Endometrium (tissue), 2 donors: ENCODE results near the gene CNST.
A peak's percentile ranks its signal among the peaks of the same experiment; 100 is the strongest.
"Not testable (repeated sequence)": the region's sequence is repeated elsewhere in the genome, so short reads cannot be mapped to it uniquely, and the experiment has no call there.

ENCODE experiments used
- FAIRE-seq: peaks from 2 replicates; lab custom pipeline; 2012; peaks lifted over from hg19 to GRCh38; lab: Jason Lieb, UNC
- donor health status: control.
- donor health status: control.

CNST gene

DNA sequence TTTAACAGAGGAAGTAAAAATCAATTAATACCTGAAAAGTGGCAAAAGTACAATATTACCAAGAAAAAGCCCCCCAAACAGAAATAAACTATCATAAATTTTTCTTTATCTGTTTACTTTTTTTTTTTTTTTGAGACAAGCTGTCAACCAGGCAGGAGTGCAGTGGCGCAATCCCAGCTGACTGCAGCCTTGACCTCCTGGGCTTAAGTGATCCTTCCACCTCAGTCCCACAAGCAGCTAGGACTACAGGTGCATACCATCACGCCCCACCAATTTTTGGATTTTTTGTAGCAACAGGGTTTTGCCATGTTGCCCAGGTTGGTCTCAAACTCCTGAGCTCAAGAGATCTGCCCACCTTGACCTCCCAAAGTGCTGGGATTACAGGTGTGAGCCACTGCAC, 8.2 kb upstream of the CNST start:
- no peak for FAIRE-seq

DNA sequence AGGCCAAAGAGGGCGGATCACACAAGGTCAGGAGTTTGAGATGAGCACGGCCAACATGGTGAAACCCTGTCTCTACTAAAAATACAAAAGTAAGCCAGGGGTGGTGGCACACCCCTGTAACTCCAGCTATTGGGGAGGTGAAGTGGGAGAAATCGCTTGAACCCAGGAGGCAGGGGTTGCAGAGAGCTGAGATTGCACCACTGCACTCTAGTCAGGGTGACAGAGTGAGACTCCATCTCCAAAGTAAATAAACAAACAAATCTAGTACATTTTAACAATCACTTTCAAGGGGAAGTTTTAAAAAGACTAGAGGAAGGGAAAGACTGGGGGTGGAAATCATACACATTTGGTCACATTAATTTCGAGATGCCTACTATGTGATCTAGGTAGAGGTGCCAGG, 6.9 kb upstream of the CNST start:
- FAIRE-seq = no peak

GRCh38 chr1:246560833-246561232, 5.4 kb upstream of the CNST start:
- not testable (repeated sequence) for FAIRE-seq

DNA sequence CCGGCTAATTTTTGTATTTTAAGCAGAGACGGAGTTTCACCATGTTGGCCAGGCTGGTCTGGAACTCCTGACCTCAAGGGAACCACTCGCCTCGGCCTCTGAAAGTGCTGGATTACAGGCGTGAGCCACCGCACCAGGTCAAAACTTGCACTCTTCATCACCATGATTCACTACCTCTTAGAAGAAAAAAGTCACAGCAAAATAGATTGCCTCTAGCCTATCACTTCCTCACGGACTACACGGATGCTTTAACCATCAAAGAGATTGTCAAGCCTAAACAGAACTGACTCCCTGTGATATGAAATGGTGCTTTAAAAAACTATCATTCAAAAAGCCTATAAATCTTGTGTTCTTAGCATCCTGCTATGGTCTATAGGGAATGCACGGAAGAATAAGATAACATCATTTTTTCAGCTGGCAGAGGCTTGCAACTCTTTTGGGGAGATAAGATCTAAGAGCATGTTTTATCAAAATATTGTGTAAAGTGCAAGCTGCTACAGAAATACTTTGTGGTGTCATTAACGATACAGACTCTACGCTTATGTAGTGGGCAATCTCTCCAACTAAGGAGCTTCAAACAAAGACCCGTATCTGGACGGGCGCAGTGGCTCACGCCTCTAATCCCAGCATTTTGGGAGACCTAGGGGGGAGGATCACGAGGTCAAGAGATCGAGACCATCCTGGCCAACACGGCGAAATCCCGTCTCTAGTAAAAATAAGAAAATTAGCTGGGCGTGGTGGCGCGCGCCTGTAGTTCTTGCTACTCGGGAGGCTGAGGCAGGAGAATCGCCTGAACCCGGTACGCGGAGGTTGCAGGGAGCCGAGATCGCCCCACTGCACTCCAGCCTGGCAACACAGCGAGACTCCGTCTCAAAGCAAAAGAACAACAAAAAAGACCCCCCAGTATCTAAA, 1.2 kb upstream of the CNST start:
- FAIRE-seq = no peak

DNA sequence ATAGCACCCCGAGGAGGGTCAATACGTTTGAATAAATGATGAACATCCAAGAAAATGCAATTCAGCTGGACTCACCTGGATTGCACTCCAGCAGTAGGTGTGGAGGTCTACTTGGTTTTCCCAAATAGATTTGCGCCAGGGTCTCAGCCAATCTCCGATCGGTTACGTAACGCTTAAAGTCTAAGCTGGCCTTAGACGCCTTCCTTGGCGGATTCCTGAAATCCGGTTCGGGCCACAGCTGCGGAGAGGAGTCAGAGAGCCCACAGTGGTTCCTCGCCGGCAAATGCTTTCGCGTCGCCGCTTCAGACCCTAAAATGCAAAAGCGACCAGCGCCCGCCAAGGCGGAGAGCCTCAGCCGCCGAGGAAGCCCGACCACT, 517 bp upstream of the CNST start:
- FAIRE-seq = no peak

- FAIRE-seq = no peak
These were observed 773 bp downstream of the CNST start for GRCh38 chr1:246566813-246567645.

- no peak for FAIRE-seq
These were observed 1.5 kb downstream of the CNST start for GRCh38 chr1:246567646-246568235.

DNA sequence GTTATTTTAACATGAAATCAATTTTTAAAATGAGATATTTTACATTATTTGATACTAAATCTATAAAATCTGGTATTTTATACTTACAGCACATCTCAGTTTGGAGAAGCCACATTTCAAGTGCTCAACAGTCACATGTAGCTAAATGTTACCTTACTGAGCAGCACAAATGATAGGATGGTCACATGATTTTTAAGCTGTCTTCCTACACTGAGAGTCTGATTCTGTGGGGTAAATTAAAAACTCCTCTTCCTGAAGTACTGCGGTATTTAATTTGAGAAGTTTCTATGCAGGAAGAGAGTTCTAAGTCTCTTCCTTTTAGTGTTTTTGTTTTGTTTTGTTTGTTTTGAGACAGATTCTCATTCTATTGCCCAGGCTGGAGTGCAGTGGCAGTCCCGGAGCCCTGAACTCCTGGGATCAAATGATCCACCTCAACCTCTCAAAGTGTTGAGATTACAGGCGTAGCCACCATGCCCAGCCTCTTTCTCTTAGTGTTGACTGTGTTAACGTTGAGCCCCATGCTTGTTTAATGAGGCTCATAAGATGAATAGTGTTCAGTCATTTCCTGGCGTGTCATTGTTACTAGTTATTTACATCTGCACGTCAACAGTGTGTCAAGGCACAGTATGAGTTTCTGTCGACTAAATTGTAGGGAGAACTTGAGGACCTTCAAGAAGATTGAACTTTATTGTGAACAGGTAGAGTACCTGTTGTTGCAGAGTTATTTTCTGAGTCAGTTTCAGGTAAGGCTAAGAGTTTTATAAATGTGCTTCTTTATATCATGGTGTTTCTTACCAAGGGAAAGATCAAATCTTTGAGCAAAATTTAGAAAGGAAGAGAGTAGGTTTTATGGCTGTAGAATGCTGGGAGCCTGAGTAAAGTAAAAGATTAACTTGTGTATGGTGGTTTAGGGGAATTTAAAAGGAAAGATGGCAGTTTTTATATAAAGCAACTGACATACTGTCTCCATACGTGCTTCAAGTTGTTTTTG, 3.3 kb downstream of the CNST start:
- FAIRE-seq = no peak

GRCh38 chr1:246571309-246571708, 5.1 kb downstream of the CNST start:
- not testable (repeated sequence) for FAIRE-seq

DNA sequence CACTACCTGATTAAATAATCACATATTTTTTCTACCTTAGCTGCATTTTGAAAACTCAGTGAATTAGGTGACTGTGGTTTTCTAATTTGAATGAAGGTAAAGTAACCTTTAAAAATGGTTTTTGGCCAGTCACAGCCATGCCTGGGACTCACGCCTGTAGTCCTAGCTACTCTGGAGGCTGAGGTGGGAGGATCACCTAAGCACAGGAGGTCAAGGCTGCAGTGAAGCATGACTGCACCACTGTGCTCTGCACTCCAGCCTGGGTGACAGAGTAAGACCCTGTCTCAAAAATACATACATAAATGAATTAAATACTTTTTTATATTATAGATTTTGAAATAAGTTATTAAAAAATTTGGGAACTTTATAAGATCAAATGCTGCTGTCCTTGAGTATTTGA, 5.7 kb downstream of the CNST start:
- no peak for FAIRE-seq

GRCh38 chr1:246572785-246573184, 6.5 kb downstream of the CNST start:
- FAIRE-seq = no peak

DNA sequence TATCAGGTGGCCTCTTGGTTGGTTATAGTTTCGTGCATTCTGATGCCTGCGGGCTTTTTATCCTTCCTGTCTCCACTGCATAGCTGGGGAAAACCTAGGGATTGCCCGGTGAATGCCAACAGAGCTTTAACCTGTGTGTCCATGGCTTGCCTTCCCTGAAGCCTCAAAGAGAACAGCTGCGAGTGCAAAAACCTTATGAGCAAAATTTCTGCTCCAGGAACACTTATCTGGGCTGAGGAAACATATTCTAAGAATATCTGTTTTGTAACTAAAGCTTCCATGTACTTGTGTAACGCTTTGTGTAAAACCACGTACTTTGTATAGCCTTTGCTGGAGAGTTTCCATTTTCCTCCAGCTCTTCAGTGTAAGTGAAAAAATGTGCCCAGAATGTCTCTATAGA, 7.2 kb downstream of the CNST start:
- no peak for FAIRE-seq

DNA sequence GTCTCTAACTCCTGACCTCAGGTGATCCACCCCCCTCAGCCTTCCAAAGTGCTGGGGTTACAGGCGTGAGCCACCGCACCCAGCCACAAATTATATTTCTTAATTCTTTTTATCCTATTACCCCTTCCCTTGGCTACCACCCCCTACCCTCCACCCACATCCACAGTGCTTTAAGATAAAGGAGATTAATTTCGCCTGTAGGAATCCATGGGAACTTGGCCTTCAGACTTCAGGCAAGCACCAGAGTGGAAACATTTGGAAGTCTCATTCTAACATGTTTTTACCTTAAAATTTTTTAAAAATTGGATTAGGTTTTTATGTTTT, 10.4 kb downstream of the CNST start:
- no peak for FAIRE-seq

DNA sequence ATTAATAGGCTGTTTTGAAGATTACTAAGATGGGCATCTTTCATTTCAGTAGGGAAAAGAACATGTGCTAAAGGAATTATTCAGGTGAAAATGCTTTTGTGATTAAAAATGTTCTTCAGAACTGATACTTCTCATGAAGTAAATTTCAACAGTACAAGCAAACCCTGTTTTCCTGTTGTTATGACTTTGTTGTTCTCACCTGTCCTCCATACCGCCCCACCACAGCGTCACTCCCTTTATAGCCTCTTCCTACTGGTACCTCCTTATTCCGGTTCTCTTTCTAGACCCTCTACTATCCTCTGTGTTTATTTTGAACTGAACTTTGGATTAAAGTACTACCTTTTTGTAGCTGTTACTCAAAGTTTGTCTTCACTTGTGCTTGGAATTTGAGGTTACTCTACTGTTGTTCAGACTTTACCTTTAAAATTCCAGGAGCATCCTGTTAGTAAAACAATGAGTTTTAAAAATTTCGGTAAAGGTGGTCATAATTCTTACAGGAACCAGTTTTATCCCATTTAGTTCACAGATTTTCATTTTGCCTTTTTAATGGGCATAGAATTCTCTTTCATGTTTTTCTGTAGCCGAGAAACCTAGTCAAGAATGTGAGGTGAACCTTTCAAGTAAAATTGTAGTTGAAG, 10.9 kb downstream of the CNST start:
- no peak for FAIRE-seq

DNA sequence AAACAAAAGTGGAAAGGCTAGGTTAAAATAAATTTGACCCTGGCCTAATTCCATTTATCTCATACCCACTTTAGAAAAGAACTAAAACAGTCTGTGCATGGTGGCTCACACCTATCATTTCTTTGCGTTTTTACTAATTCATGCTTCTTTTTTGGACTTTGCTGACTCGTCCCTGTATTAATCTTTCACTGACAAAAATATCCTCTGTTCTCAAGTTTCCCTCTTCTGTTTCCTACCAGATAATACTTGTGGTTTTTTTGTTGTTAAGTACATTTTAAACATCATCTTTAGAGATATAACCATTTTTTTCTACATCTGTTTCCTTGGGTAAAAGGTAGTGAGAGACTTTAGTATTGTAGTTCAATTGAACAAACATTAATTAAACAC, 11.5 kb downstream of the CNST start:
- FAIRE-seq = no peak

- FAIRE-seq = peak; percentile 96
These were observed 13.6 kb downstream of the CNST start for GRCh38 chr1:246579818-246580217.

DNA sequence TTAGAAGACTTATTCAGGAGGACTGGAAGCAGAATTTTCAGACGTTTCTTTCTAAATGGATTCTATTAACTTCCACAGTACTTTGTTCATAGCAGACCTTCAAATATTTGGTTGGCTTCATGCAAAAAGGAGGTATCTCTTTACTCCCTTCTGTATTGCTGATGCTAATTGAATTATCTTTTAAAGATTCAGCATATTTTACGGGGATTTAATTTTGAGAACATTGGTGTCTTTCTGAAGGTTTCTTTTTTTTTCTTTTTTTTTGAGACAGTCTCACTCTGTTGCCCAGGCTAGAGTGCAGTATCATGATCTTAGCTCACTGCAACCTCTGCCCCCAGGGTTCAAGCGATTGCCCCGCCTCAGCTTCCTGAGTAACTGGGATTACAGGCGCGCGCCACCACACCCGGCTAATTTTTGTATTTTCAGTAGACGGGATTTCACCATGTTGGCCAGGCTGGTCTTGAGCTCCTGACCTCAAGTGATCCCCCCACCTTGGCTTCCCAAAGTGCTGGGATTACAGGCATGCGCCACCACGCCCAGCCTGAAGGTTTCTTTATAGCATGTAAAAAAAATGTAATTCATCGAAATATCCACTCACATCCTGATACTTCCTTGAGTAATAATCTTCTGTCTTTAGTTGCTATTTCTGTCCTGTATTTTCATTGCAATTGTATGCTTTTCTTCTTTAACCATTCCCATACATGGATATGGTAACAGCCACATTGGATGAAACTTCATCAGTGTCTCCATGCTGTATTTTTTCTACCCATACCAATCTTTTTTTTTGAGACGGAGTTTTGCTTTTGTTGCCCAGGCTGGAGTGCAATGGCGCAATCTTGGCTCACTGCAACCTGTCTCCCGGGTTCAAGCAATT, 14.5 kb downstream of the CNST start:
- FAIRE-seq = no peak

GRCh38 chr1:246582301-246583055, 16.2 kb downstream of the CNST start:
- FAIRE-seq = no peak

GRCh38 chr1:246583056-246583440, 16.8 kb downstream of the CNST start:
- no peak for FAIRE-seq
